H1 (cell line): ENCODE measurements around the gene MKNK2. TPM values are rescaled to one million over a fixed set of nuclear protein-coding genes. Genes with fewer than 3 reads are reported as not detected.

Experiments used
- CTCF ChIA-PET: fragments of 300-600 bp; sonication (Branson Sonifier 250); formaldehyde crosslinking; loops from one replicate; lab custom pipeline; 2021; ENCODE audit not compliant: partially characterized antibody; lab: Charles Lee
- POLR2A ChIA-PET: fragments of 300-600 bp; sonication (Branson Sonifier 250); formaldehyde crosslinking; loops from one replicate; lab custom pipeline; 2021; ENCODE audit warnings: inconsistent platforms; ENCODE audit not compliant: partially characterized antibody; lab: Charles Lee
- DNase-seq, 2 experiments: peaks; one replicate each; pipeline versions ENCODE4 v3.0.0 to v3.0.0-alpha.2; 2010 to 2022; ENCODE audit warnings: low spot score in 2 of 2, low read depth in 1 of 2, mixed read lengths in 1 of 2
- FAIRE-seq: peaks from 2 replicates; lab custom pipeline; 2011; peaks lifted over from hg19 to GRCh38; lab: Jason Lieb, UNC
- H2AFZ ChIP-seq: 2 replicates; pipeline ENCODE4 v1.8.1; 2012; ENCODE audit warnings: low read length, inconsistent platforms
- H2AK5ac ChIP-seq: 2 replicates; pipeline ENCODE4 v1.6.1; 2013; ENCODE audit warnings: low read depth, low read length
- H2BK120ac ChIP-seq: replicated peaks from 2 replicates; pipeline ENCODE3; 2013; ENCODE audit warnings: low read depth, low read length, inconsistent platforms
- H2BK12ac ChIP-seq: 2 replicates; pipeline ENCODE4 v1.6.1; 2013; ENCODE audit warnings: low read depth, low read length
- H2BK15ac ChIP-seq: 2 replicates; pipeline ENCODE4 v1.6.1; 2013; ENCODE audit warnings: low read length
- H2BK20ac ChIP-seq: 2 replicates; pipeline ENCODE4 v1.6.1; 2013; ENCODE audit warnings: low read length
- H2BK5ac ChIP-seq: 2 replicates; pipeline ENCODE4 v1.6.1; 2013; ENCODE audit warnings: low read depth, low read length
- H3K14ac ChIP-seq: 2 replicates; pipeline ENCODE4 v1.6.1; 2013; ENCODE audit warnings: inconsistent platforms; ENCODE audit not compliant: insufficient read length
- H3K18ac ChIP-seq: 2 replicates; pipeline ENCODE4 v1.6.1; 2013; ENCODE audit warnings: low read length; ENCODE audit errors: extremely low read depth
- H3K23ac ChIP-seq: 2 replicates; pipeline ENCODE4 v1.6.1; 2013; ENCODE audit warnings: inconsistent platforms; ENCODE audit not compliant: insufficient read length
- H3K23me2 ChIP-seq: 2 replicates; pipeline ENCODE4 v1.6.1; 2013; ENCODE audit warnings: low read depth, low read length
- H3K27ac ChIP-seq: 2 replicates; pipeline ENCODE4 v1.6.1; 2011; ENCODE audit warnings: low read depth, low read length, inconsistent platforms
- H3K27me3 ChIP-seq, 4 experiments: replicated peaks in 1 of 4; 1 replicate in 1 of 4; 2 replicates in 3 of 4; pipeline versions ENCODE4 v1.6.1 to v1.8.1; 2011 to 2013; ENCODE audit warnings: low read length in 3 of 4, mild to moderate bottlenecking in 3 of 4, inconsistent platforms in 2 of 4, mixed read lengths in 2 of 4, moderate library complexity in 1 of 4; ENCODE audit not compliant: control insufficient read depth in 3 of 4, insufficient read depth in 3 of 4; ENCODE audit errors: extremely low read depth in 1 of 4
- H3K36me3 ChIP-seq, 4 experiments: 2 replicates each; pipeline versions ENCODE4 v1.6.1 to v1.8.1; 2011 to 2013; ENCODE audit warnings: mild to moderate bottlenecking in 4 of 4, low read length in 3 of 4, moderate library complexity in 2 of 4, control low read depth in 1 of 4, inconsistent platforms in 1 of 4; ENCODE audit not compliant: insufficient read depth in 4 of 4, control insufficient read depth in 2 of 4
- H3K4ac ChIP-seq: replicated peaks from 2 replicates; pipeline ENCODE3; 2013; ENCODE audit warnings: low read length, low read depth, mixed read lengths, inconsistent platforms; ENCODE audit not compliant: insufficient read length
- H3K4me1 ChIP-seq, 4 experiments: replicated peaks in 1 of 4; 1 replicate in 1 of 4; 2 replicates in 3 of 4; pipeline versions ENCODE4 v1.6.1 to v1.8.1; 2011 to 2013; ENCODE audit warnings: low read length in 3 of 4, inconsistent platforms in 2 of 4, mixed read lengths in 1 of 4; ENCODE audit not compliant: insufficient read depth in 4 of 4, control insufficient read depth in 3 of 4
- H3K4me2 ChIP-seq, 2 experiments: 2 replicates each; pipeline versions ENCODE4 v1.6.1 to v1.8.1; 2011 to 2013; ENCODE audit warnings: low read depth in 2 of 2, low read length in 2 of 2, control low read depth in 1 of 2, inconsistent platforms in 1 of 2, mild to moderate bottlenecking in 1 of 2; ENCODE audit not compliant: insufficient read depth in 1 of 2
- H3K4me3 ChIP-seq, 4 experiments: fragments of 200-600, 300-600 bp in 1 of 4; sonication (generic), shearing (Covaris generic), sonication (Bioruptor Twin) in 1 of 4; 2 replicates each; pipeline versions ENCODE4 v1.5.1 to v1.8.1; 2011 to 2016; ENCODE audit warnings: low read length in 4 of 4, low read depth in 3 of 4, control low read depth in 2 of 4, inconsistent platforms in 2 of 4, mild to moderate bottlenecking in 2 of 4, mixed read lengths in 1 of 4, moderate library complexity in 1 of 4; ENCODE audit not compliant: insufficient read depth in 2 of 4; ENCODE audit errors: extremely low read depth in 1 of 4
- H3K56ac ChIP-seq: replicated peaks from 2 replicates; pipeline ENCODE3; 2013; ENCODE audit warnings: low read depth, mild to moderate bottlenecking, mixed read lengths, low read length, inconsistent platforms; ENCODE audit not compliant: insufficient read length
- H3K79me1 ChIP-seq: 2 replicates; pipeline ENCODE4 v1.6.1; 2013; ENCODE audit warnings: low read depth, low read length, control low read depth
- H3K79me2 ChIP-seq, 2 experiments: 2 replicates each; pipeline versions ENCODE4 v1.6.1 to v1.8.1; 2012 to 2013; ENCODE audit warnings: low read length in 2 of 2, mild to moderate bottlenecking in 2 of 2, inconsistent platforms in 1 of 2; ENCODE audit not compliant: insufficient read depth in 2 of 2, control insufficient read depth in 1 of 2
- H3K9ac ChIP-seq, 4 experiments: replicated peaks in 1 of 4; 1 replicate in 1 of 4; 2 replicates in 3 of 4; pipeline versions ENCODE4 v1.6.1 to v1.8.1; 2011 to 2013; ENCODE audit warnings: low read depth in 3 of 4, low read length in 3 of 4, control low read depth in 2 of 4, mild to moderate bottlenecking in 2 of 4, moderate library complexity in 2 of 4, inconsistent platforms in 1 of 4; ENCODE audit errors: extremely low read depth in 1 of 4
- H3K9me3 ChIP-seq, 2 experiments: 2 replicates each; pipeline versions ENCODE4 v1.6.1 to v1.8.1; 2012 to 2013; ENCODE audit warnings: mild to moderate bottlenecking in 2 of 2, moderate library complexity in 2 of 2, control low read depth in 1 of 2, inconsistent platforms in 1 of 2, low read depth in 1 of 2, low read length in 1 of 2, mixed read lengths in 1 of 2; ENCODE audit not compliant: insufficient read depth in 2 of 2
- H4K20me1 ChIP-seq, 2 experiments: replicated peaks in 1 of 2; 2 replicates each; pipeline versions ENCODE3 to v1.8.1; 2011 to 2013; ENCODE audit warnings: inconsistent platforms in 2 of 2, low read length in 2 of 2, mild to moderate bottlenecking in 1 of 2; ENCODE audit not compliant: insufficient read depth in 2 of 2, control insufficient read depth in 1 of 2
- H4K5ac ChIP-seq: 2 replicates; pipeline ENCODE4 v1.6.1; 2013; ENCODE audit warnings: low read length, low read depth, mixed read lengths, inconsistent platforms; ENCODE audit not compliant: insufficient read length
- H4K8ac ChIP-seq: 2 replicates; pipeline ENCODE4 v1.8.0; 2013; ENCODE audit warnings: mild to moderate bottlenecking, moderate library complexity, low read length, inconsistent platforms; ENCODE audit not compliant: insufficient read depth; ENCODE audit errors: extremely low read depth
- H4K91ac ChIP-seq: replicated peaks from 2 replicates; pipeline ENCODE3; 2013; ENCODE audit warnings: low read length, mixed read lengths, inconsistent platforms; ENCODE audit not compliant: insufficient read length
- BACH1 ChIP-seq: IDR thresholded peaks from 2 replicates; pipeline ENCODE4 v1.6.1; 2012; ENCODE audit warnings: low read length, improper control_type of control experiment
- BCL11A ChIP-seq, 2 experiments: IDR thresholded peaks; one replicate each; pipeline ENCODE4 v1.6.1; 2011; ENCODE audit warnings: low read depth in 2 of 2, low read length in 2 of 2, mild to moderate bottlenecking in 2 of 2
- KDM4A ChIP-seq: IDR thresholded peaks from one replicate; pipeline ENCODE4 v1.7.1; 2012; ENCODE audit warnings: low read depth, mild to moderate bottlenecking, moderate library complexity, low read length, inconsistent platforms; ENCODE audit not compliant: severe bottlenecking
- KDM5A ChIP-seq: fragments of 200-600 bp; IDR thresholded peaks from 2 replicates; pipeline ENCODE4 v1.7.1; 2012; ENCODE audit warnings: mild to moderate bottlenecking, low read length, inconsistent platforms, mixed read lengths
- RFX5 ChIP-seq: IDR thresholded peaks from 2 replicates; pipeline ENCODE4 v1.6.1; 2011; ENCODE audit warnings: low read depth, low read length, improper control_type of control experiment, borderline replicate concordance
- SIRT6 ChIP-seq: IDR thresholded peaks from one replicate; pipeline ENCODE4 v1.7.1; 2012; ENCODE audit warnings: low read length, inconsistent platforms
- TAF7 ChIP-seq: optimal IDR thresholded peaks from 2 replicates; pipeline ENCODE3; 2011; ENCODE audit warnings: low read depth, mild to moderate bottlenecking, inconsistent platforms, low read length, moderate library complexity, borderline replicate concordance
- TBP ChIP-seq: IDR thresholded peaks from 2 replicates; pipeline ENCODE4 v1.6.1; 2011; ENCODE audit warnings: low read depth, low read length, improper control_type of control experiment
- WGBS, 2 experiments: shearing (Covaris generic) in 1 of 2; methylation state at CpG; one replicate each; pipeline versions ENCODE4 v1.1.6 to v1.1.7; 2013 to 2015; ENCODE audit warnings: low lambda C conversion rate in 2 of 2, mixed read lengths in 2 of 2, inconsistent platforms in 1 of 2, low coverage in 1 of 2, missing lambda C conversion rate in 1 of 2; ENCODE audit not compliant: insufficient replicate concordance in 2 of 2, insufficient coverage in 1 of 2, insufficient read length in 1 of 2; ENCODE audit errors: extremely low coverage in 1 of 2, missing lambda C conversion rate in 1 of 2; 5-methylcytosine and 5-hydroxymethylcytosine counted together
- polyA plus RNA-seq, 7 experiments: library from polyadenylated mRNA; depleted of rRNA in 3 of 7; stranded (reverse) in 5 of 7; unstranded in 2 of 7; fragments of >200 nt in 5 of 7; fragments of 200-250 nt in 2 of 7; gene quantifications; 1 replicate in 5 of 7; 2 replicates in 1 of 7; 4 replicates in 1 of 7; pipeline versions ENCODE4 v1.2.1 to v1.2.3, GENCODE V29; 2011 to 2013; ENCODE audit warnings: missing spikeins in 2 of 7, mixed read lengths in 2 of 7
- total RNA-seq: library from RNA; stranded (reverse); fragmentation: NEBNext Ultra II Directional; extraction: Animal tissue kit (Norgen Biotek cat#: 25700); gene quantifications from 2 replicates; pipeline ENCODE4 v1.2.1, GENCODE V29; 2021

MKNK2 gene
- total and polyA plus RNA-seq, 2 of the 8 experiments (the other 6 are each of a cell fraction or from before 2014, with no cell fraction given): 163 to 166 TPM

- Histone ChIP-seq H4K5ac (no peak overlapping the region), H2BK15ac (no peak overlapping the region), H2BK120ac (no peak overlapping the region), H3K4ac (no peak overlapping the region), H2AFZ (no peak overlapping the region), H2BK20ac (no peak overlapping the region), H3K56ac (no peak overlapping the region), H3K27ac (no peak overlapping the region), H2AK5ac (no peak overlapping the region; the same call in 1 of the 2 replicates), H3K9ac (no peak overlapping the region), H3K4me1 (no peaks in the 10 kb centered on the region), H2BK12ac (no peak overlapping the region), H4K20me1 (peaks cover 2 to 17% of the 10 kb centered on the region in 2 experiments), H3K36me3 (peaks cover 4 to 14% (median 7%) of the 10 kb centered on the region in 4 experiments; a peak in 5 of 8 replicates), H3K27me3 (peaks cover 0 to 4% (median 0%) of the 10 kb centered on the region in 4 experiments; a peak in 1 of 7 replicates), H3K4me3 (no peak overlapping the region), H2BK5ac (no peak overlapping the region), H3K18ac (no peak overlapping the region), H4K91ac (no peak overlapping the region), H3K79me1 (0 out of 2 replicates have a peak, but pooled peaks cover 2% of the 10 kb centered on the region), H3K23ac (no peak overlapping the region), H3K14ac (no peak overlapping the region), H3K23me2 (no peaks in the 10 kb centered on the region), H3K9me3 (no peaks in the 10 kb centered on the region), H3K79me2 (no peaks in the 10 kb centered on the region), H3K4me2 (no peak overlapping the region), H4K8ac (no peak overlapping the region)
- CTCF ChIA-PET: interaction anchor here (1.0 to 1.8 kb wide), 2 partner anchors 68 kb away, joined by 3 to 5 read pairs; no protein-coding TSS in a partner anchor
- FAIRE-seq: no peak
- TF ChIP-seq BCL11A (IDR thresholded peaks at IDR 0.05; ENCODE audit: low read depth in 2 of 2, low read length in 2 of 2) (no peak), KDM4A (no peak), BACH1 (no peak), KDM5A (no peak), SIRT6 (no peak), RFX5 (no peak), TBP (no peak), TAF7 (no peak)
- 91 to 100% methylated on average over 5 to 29 of the region's 31 CpGs for WGBS, 2 experiments
- no peak for DNase-seq
- POLR2A ChIA-PET: interaction anchor here (0.7 to 1.9 kb wide), 4 partner anchors 15 to 69 kb away, joined by 3 to 5 read pairs (median 4); no protein-coding TSS in a partner anchor
Measured at GRCh38 chr19:1997353-1998233, 53.5 kb downstream of the MKNK2 start.
